Measurements from ENCODE around the gene TSHZ2.

TSHZ2 gene

DNA sequence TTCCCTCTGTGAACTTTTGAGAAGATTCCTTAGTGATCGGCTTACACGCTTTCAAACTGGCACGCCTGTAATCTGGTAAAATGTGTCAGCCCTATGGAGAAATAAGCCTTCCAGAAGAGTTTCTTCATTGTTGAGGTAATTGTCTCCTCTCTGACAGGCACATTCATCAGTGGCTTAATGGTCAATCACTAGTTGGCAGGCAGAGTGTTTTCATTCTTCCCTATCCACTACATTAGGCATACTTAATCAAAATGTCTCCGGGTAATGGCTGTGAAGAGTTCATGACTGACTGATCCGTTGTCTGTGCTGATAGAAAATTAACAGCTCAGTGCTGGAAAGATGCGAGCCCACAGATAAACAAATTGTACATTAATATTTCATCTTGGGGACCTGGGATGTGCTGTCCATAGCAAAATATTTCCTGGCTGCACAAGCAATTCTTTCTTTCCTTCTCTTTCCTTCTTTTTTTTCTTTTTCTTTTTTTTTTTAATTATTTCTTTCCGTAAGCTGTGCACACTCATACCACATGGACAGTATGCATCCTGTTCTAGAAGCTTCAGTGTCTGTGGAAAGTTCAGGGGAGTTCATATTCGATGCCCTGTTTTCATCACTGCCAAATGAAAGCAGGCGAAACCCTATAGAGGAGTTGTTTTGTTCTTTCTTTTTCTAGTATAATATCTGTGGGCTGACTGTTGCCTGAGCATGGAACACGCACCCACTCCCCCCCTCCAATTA lies 31.4 kb downstream of the TSHZ2 start:
- no peak for DNase-seq (ENCODE audit: low read depth)
- TF ChIP-seq, protein P1, sequence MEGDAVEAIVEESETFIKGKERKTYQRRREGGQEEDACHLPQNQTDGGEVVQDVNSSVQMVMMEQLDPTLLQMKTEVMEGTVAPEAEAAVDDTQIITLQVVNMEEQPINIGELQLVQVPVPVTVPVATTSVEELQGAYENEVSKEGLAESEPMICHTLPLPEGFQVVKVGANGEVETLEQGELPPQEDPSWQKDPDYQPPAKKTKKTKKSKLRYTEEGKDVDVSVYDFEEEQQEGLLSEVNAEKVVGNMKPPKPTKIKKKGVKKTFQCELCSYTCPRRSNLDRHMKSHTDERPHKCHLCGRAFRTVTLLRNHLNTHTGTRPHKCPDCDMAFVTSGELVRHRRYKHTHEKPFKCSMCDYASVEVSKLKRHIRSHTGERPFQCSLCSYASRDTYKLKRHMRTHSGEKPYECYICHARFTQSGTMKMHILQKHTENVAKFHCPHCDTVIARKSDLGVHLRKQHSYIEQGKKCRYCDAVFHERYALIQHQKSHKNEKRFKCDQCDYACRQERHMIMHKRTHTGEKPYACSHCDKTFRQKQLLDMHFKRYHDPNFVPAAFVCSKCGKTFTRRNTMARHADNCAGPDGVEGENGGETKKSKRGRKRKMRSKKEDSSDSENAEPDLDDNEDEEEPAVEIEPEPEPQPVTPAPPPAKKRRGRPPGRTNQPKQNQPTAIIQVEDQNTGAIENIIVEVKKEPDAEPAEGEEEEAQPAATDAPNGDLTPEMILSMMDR (IDR thresholded peaks at IDR 0.05; ENCODE audit: low read depth, low read length, missing control alignments) = no peak

DNA sequence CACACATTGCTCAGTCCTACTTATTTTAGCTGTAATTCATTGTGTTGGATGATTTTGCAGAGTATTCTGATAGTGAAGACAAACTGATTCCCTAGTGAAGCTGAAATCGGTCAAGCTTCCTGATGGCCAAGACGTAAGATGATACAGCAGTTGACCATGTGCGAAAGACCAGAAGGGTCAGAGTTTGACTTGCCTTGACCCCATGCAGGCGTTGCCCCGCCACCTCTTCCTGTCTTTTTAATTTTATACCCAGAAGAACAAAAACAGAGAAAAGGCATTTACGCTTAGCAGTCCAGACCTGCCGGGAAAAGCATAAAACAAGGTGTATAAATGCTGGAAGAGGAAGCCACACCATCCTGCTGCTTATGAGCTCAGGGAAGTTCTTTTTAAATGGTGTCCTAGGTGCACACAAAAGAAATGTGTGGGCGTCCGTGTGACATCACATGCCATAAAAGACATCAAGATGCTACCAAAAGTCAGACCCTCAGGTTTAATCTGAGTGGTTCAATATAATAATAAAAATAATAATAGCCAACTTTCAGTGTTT lies 32.2 kb downstream of the TSHZ2 start:
- TF ChIP-seq, protein P1 (IDR thresholded peaks at IDR 0.05; ENCODE audit: low read depth, low read length, missing control alignments) = no peak
- DNase-seq (ENCODE audit: low read depth) = no peak
- H3K4me3 ChIP-seq (ENCODE audit: low read depth, low read length) = no peak overlapping the region

More for the DNA sequence above, 31.4 kb downstream of the TSHZ2 start:
- H3K4me3 ChIP-seq (ENCODE audit: low read depth, low read length) = no peak overlapping the region

DNA sequence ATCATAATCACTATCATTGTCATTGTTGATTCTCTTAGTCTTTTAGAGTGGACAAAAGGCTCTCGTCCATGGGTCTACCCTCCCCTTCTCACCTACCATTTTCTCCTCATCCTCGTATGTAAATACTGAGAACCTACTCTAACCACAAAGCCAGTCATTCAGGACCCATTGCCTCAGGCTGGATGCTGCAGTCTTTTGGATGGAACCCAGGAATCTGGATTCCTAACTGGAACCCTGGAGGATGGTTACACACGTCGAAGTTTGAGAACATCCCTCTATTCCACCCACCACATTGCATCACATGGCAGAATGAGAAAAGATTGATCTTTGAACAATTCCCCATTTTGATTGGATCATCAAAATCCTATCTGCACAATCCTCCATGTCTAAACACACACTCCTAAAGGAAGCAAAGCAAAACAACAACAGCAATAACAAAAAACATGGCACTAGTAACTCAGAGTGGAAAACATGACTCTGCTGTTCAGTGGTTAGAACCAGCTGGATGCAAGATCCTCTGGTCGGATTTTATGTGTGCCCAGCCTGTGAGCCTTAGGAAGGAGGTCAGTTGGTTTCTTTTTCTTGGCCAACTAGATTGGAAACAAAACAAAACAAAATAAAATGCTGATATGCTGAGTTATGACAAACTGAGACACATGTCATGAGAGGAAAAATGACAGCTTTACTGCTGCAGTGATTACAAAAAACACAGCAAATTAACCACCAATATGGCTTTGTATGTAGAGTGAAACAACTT lies 38.0 kb downstream of the TSHZ2 start:
- no peak for DNase-seq (ENCODE audit: low read depth)
- H3K4me3 ChIP-seq (ENCODE audit: low read depth, low read length) = no peak overlapping the region
- TF ChIP-seq, protein P1 (IDR thresholded peaks at IDR 0.05; ENCODE audit: low read depth, low read length, missing control alignments) = no peak

DNA sequence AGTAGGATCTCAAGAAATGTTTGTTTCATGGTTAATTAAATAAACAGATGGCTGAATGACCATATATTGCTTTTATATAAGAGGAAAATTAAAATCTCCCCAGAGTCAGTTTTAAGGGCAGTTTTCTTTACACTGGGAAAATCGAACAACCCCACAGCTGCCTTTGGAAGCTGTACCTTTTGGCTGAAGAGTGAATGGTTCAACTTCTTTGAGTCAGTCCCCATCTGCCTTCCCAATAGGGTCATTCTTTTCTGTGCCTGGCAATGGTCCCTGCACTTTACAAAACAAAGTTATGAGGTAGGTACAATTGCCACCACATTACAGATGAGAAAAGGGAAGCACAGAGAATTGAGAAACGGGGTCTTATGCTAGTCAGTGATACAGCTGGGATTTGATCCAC lies 39.5 kb downstream of the TSHZ2 start:
- H3K4me3 ChIP-seq (ENCODE audit: low read depth, low read length) = no peak overlapping the region
- no peak for DNase-seq (ENCODE audit: low read depth)
- TF ChIP-seq, protein P1 (IDR thresholded peaks at IDR 0.05; ENCODE audit: low read depth, low read length, missing control alignments) = no peak

DNA sequence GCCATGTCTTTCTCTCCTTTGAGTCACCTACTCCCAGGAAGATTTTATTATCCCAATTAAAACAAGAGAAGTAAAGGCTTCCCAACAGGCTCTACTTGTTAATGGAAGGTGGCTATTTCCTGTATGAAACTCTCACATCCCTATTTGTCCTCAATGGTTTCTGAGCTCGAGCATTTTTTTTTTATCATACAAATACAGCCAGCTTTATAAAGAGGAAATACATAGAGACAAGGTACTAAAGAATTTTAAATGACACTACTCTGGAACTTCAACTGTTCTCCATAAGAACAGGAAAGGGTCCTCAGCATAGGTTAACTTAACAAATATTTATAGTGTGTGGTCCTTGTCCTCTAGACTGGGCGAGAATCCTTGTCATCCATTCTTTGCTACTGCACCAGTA lies 41.0 kb downstream of the TSHZ2 start:
- DNase-seq (ENCODE audit: low read depth) = no peak
- H3K4me3 ChIP-seq (ENCODE audit: low read depth, low read length) = no peak overlapping the region
- TF ChIP-seq, protein P1 (IDR thresholded peaks at IDR 0.05; ENCODE audit: low read depth, low read length, missing control alignments) = no peak

DNA sequence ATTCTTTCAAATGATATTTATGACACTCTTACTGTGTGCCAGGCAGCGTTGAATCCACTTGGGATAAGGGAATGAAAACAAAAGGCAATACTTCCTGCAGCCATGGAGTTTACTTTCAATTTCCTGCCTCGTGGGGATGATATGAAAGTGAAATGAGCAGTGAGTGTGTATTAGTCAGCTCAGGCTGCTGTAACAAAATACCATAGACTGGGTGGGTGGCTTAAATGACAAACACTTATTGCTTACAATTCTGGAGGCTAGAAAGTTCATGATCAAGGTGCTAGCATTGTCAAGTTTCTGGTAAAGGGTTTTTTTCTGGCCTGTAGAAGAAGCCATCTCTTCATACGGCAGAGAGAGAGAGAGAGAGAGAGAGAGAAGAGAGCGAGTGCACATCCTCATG lies 41.7 kb downstream of the TSHZ2 start:
- no peak for DNase-seq (ENCODE audit: low read depth)
- H3K4me3 ChIP-seq (ENCODE audit: low read depth, low read length) = no peak overlapping the region
- TF ChIP-seq, protein P1 (IDR thresholded peaks at IDR 0.05; ENCODE audit: low read depth, low read length, missing control alignments) = no peak

Measured in GM12864 (cell line).